Spleen (tissue), 11 donors: Measurements from ENCODE around the gene DNAH17. TPM values are rescaled to one million over a fixed set of nuclear protein-coding genes. Genes with fewer than 3 reads are reported as not detected.

ENCODE experiments used
- DNase-seq: peaks from one replicate; pipeline ENCODE4 v3.0.0-alpha.2; 2020
- H3K27ac ChIP-seq, 8 donors: fragments of 200-600 bp; sonication (generic) in 7 of 8; 1 replicate in 4 of 8; 2 replicates in 4 of 8; pipeline versions ENCODE4 v1.5.0 to v1.8.0; 2016 to 2021; ENCODE audit warnings: inconsistent platforms in 4 of 8, mild to moderate bottlenecking in 4 of 8, moderate library complexity in 1 of 8
- H3K27me3 ChIP-seq, 7 donors: fragments of 200-600 bp; sonication (generic) in 6 of 7; replicated peaks in 1 of 7; 1 replicate in 4 of 7; 2 replicates in 3 of 7; pipeline versions ENCODE4 v1.5.0 to v1.8.0; 2016 to 2021; ENCODE audit warnings: inconsistent platforms in 3 of 7, mild to moderate bottlenecking in 1 of 7
- H3K36me3 ChIP-seq, 6 donors: fragments of 200-600 bp; sonication (generic) in 5 of 6; 1 replicate in 4 of 6; 2 replicates in 2 of 6; pipeline versions ENCODE4 v1.5.0 to v1.8.0; 2016 to 2021; ENCODE audit warnings: inconsistent platforms in 2 of 6
- H3K4me1 ChIP-seq, 6 donors: fragments of 200-600 bp; sonication (generic) in 5 of 6; 1 replicate in 3 of 6; 2 replicates in 3 of 6; pipeline versions ENCODE4 v1.5.0 to v1.8.0; 2016 to 2021; ENCODE audit warnings: inconsistent platforms in 3 of 6
- H3K4me3 ChIP-seq, 8 donors: fragments of 200-600 bp; sonication (generic) in 7 of 8; 1 replicate in 4 of 8; 2 replicates in 4 of 8; pipeline versions ENCODE4 v1.5.0 to v1.8.0; 2016 to 2021; ENCODE audit warnings: inconsistent platforms in 4 of 8, mild to moderate bottlenecking in 4 of 8, moderate library complexity in 2 of 8
- H3K9me3 ChIP-seq, 8 donors: fragments of 200-600 bp; sonication (generic) in 7 of 8; 1 replicate in 4 of 8; 2 replicates in 4 of 8; pipeline versions ENCODE4 v1.5.0 to v1.8.0; 2016 to 2021; ENCODE audit warnings: inconsistent platforms in 4 of 8
- CTCF ChIP-seq, 11 experiments: fragments of 200-600 bp in 7 of 11; fragments of 450-650 bp in 4 of 11; sonication (generic) in 4 of 11; IDR thresholded peaks in 8 of 11; conservative IDR thresholded peaks in 3 of 11; 1 replicate in 7 of 11; 2 replicates in 4 of 11; pipeline versions ENCODE4 v1.4.0 to v1.8.0; 2016 to 2021; ENCODE audit warnings: antibody characterized with exemption in 11 of 11, inconsistent platforms in 4 of 11, mild to moderate bottlenecking in 1 of 11
- POLR2A ChIP-seq, 3 donors: fragments of 450-650 bp; IDR thresholded peaks; one replicate each; pipeline ENCODE4 v1.5.1; 2017; ENCODE audit warnings: antibody characterized with exemption in 3 of 3, mild to moderate bottlenecking in 1 of 3
- POLR2AphosphoS5 ChIP-seq, 3 donors: sonication (generic); formaldehyde crosslinking; IDR thresholded peaks; one replicate each; pipeline ENCODE4 v1.5.1; 2017; ENCODE audit warnings: antibody characterized with exemption in 3 of 3
- WGBS, 5 donors: extraction: QIAGEN DNeasy Blood & Tissue Kit in 3 of 5; methylation state at CpG; one replicate each; pipeline versions ENCODE4 v1.1.5 to v1.1.7; 2013 to 2018; 5-methylcytosine and 5-hydroxymethylcytosine counted together
- intact Hi-C: fragments of 100-400 bp; cut with DNase I; formaldehyde crosslinking; loops from one replicate; pipeline ENCODE4 v1.15.0; 2023; ENCODE audit warnings: low total_unique reads
- polyA plus RNA-seq, 3 donors: library from polyadenylated mRNA; stranded (reverse); fragments of 200-250 nt; gene quantifications; one replicate each; pipeline ENCODE4 v1.2.1, GENCODE V29; 2013
- total RNA-seq, 7 donors: library from RNA; depleted of rRNA in 3 of 7; stranded (reverse); fragments of >200 nt in 3 of 7; fragmentation: NEBNext Ultra II Directional in 4 of 7; extraction: Animal tissue kit (Norgen Biotek cat#: 25700) in 4 of 7; gene quantifications; one replicate each; pipeline versions ENCODE4 v1.1.0 to v1.2.1, GENCODE V29; 2016 to 2021
- donor health status: healthy with polysubstance abuse.
- donor health status: DM: no; HTN: no; CAD: no; lungs with moderate emphysema.
- donor health status: DM: no; HTN: no; CAD: no.
- donor health status: Bipolar disorder and iron deficiency.
- donor health status: healthy.
- donor health status: DM: no; HTN: no; CAD: no.
- donor health status: DM: yes; HTN: yes; CAD: no.

DNAH17 gene
- total and polyA plus RNA-seq, 10 donors = 0.06 to 1.0 (median 0.72) TPM; not detected in 1

- WGBS, 5 donors = 87 to 95% (median 91%) methylated on average over 25 of the region's 25 CpGs
- intact Hi-C loops = no loop called here
- Histone ChIP-seq H3K9me3 (no peaks in the 10 kb centered on the region), H3K27me3 (peaks cover 0 to 19% (median 0%) of the 10 kb centered on the region in 7 donors), H3K4me3 (no peak overlapping the region), H3K36me3 (no peaks in the 10 kb centered on the region), H3K4me1 (peaks cover 0 to 4% (median 0%) of the 10 kb centered on the region in 6 donors), H3K27ac (no peak overlapping the region)
- DNase-seq = peak; percentile 34
- no peak for TF ChIP-seq POLR2A (IDR thresholded peaks at IDR 0.05)
- TF ChIP-seq CTCF (IDR thresholded peaks at IDR 0.05 in 8 of 11, conservative IDR thresholded peaks at IDR 0.05 in 3 of 11) = no peak
- TF ChIP-seq POLR2AphosphoS5 (IDR thresholded peaks at IDR 0.05) = no peak
Observed at GRCh38 chr17:78502611-78503148, 74.5 kb downstream of the DNAH17 start.

GRCh38 chr17:78501241-78502036, 75.8 kb downstream of the DNAH17 start:
- no peaks in the 10 kb centered on the region for H3K36me3 ChIP-seq
- no peak for DNase-seq
- H3K27me3 ChIP-seq = peaks cover 0 to 12% (median 0%) of the 10 kb centered on the region in 7 donors
- peak in 1 of 3 donors; percentile 12 for TF ChIP-seq POLR2AphosphoS5 (IDR thresholded peaks at IDR 0.05)
- no peak for TF ChIP-seq CTCF (IDR thresholded peaks at IDR 0.05 in 8 of 11, conservative IDR thresholded peaks at IDR 0.05 in 3 of 11)
- TF ChIP-seq POLR2A (IDR thresholded peaks at IDR 0.05) = no peak
- intact Hi-C loops = no loop called here
- no peak overlapping the region for H3K27ac ChIP-seq
- WGBS, 5 donors = 84 to 92% (median 87%) methylated on average over 14 to 27 of the region's 27 CpGs
- no peaks in the 10 kb centered on the region for H3K9me3 ChIP-seq
- H3K4me1 ChIP-seq = peaks cover 0 to 10% (median 4%) of the 10 kb centered on the region in 6 donors
- no peak overlapping the region for H3K4me3 ChIP-seq

GRCh38 chr17:78500806-78501205, 76.4 kb downstream of the DNAH17 start:
- H3K36me3 ChIP-seq = no peaks in the 10 kb centered on the region
- peaks cover 0 to 9% (median 0%) of the 10 kb centered on the region in 7 donors for H3K27me3 ChIP-seq
- no peak for TF ChIP-seq CTCF (IDR thresholded peaks at IDR 0.05 in 8 of 11, conservative IDR thresholded peaks at IDR 0.05 in 3 of 11)
- TF ChIP-seq POLR2A (IDR thresholded peaks at IDR 0.05) = no peak
- no peak for TF ChIP-seq POLR2AphosphoS5 (IDR thresholded peaks at IDR 0.05)
- H3K9me3 ChIP-seq = no peaks in the 10 kb centered on the region
- H3K27ac ChIP-seq = no peak overlapping the region
- peaks cover 0 to 10% (median 4%) of the 10 kb centered on the region in 6 donors for H3K4me1 ChIP-seq
- WGBS, 5 donors = 83 to 95% (median 87%) methylated on average over 6 to 7 of the region's 7 CpGs
- no peak overlapping the region for H3K4me3 ChIP-seq
- DNase-seq = no peak
- intact Hi-C loops = no loop called here
